ENCODE data around the gene GNG4.
A peak's percentile ranks its signal among the peaks of the same experiment; 100 is the strongest.

The GNG4 gene

DNA sequence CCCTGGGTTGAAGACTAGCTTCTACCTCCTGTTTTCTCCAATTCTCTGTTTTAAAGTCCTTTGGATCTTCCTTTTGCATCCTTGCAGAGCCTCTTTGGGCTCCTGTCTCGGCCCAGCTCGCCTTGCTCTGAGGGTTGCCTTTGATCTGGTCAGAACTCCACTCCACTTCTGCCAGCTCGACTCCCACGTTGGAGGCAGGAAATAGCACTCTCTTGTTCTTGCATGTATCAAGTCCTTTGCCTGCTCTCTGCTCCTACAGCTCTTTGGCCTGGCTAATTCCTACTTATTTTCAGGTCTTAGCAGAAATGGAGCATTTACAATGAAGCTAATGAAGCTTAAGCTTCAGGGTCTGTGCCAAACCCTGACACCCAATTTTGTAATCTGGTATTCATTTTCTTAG lies 124.3 kb downstream of the GNG4 start:
- no peak for DNase-seq

DNA sequence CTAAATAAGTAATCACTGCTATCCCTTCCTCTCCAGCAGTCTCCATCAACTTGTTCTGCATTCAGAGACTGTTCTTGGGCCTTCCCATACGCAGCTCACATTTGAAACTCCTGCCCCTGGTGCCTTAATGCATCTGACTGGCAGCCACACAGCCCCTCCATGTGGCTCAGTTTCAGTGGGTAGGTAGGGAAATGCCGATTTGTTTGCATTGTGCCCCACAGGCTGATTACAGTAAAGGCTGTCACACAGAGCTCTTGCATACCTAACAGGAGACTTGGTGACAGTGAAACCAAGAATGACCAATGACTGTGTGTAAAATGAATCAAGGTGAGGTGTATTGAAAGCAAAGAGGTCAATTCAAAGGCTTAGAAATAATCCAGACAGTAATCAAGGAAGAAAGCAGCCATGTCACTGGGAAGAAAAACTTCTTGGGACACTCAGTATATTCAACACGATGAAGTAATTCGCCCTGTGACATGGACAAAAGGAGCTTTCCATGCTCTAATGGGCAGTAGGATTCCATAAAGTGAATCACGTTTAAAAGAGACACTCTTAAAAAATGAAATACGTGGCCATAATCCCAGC lies 132.6 kb downstream of the GNG4 start:
- DNase-seq: no peak

DNA sequence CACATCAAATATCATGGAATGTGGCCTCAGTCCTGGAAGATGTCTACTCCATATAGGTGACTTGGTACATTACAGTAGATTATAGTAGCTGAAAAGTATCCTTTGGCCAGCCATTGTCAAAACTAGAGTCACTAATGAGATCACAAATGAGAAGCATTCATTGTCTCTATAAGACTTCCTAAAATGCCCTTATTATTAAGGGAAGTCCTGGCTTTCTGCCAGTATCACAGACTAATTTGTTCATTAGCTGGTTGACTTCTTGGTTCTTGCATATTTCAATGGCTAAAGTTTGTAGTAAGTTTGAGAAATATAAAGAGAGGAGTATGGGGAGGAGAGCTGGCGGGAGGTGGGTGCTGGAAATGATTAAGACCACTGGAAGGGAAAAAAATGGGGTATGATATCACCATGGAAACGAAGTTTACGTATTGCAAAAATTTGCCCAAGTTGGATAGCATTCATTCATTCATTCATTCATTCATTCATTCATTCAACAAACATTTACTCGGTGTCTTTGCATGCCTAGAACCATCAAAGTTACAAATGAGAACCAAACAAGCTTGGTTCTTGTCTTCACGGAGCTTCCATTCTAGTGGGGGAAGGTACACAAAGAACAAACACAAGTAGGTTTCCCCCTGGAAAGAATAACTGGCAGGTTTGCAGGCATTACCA lies 133.6 kb downstream of the GNG4 start:
- no peak for DNase-seq

DNA sequence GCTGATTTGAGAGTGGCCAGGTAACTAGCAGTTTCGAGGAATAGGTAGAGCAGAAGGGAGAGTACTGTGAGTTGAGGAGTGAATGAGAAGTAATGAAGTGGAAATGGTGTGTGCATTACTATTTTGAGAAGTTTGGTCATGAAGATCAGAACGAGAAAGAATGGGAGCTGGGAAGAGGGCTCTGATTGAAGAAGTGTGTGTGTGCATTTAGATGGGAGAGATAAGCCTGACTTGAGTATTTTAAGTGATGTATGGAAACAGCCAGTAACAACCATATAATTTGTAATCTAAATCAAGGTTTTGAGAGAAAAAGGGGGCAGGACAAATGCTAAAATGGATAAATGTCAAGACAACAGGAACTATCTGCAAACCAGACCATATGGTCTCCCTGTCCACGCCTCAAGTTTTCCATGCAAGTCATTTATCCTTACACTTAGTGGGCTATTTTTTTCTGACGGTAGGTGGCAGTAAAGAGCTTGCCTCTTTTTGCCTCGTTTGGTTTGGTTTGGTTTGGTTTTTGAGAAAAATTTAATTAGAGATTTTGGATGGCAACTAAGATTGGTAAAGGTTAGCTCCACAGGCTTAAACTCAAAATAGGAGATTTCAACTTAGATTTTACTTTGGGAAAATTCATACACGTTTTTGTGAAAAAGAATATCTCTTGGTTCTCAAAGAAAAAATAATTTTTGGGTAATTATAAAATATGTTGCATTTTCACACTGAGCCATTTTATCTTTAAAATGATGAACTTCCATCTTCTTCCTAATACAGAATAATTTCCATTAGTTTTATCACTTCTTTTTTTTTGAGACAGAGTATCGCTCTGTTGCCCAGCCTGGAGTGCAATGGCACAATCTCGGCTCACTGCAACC lies 135.9 kb downstream of the GNG4 start:
- peak; percentile 5 for DNase-seq

DNA sequence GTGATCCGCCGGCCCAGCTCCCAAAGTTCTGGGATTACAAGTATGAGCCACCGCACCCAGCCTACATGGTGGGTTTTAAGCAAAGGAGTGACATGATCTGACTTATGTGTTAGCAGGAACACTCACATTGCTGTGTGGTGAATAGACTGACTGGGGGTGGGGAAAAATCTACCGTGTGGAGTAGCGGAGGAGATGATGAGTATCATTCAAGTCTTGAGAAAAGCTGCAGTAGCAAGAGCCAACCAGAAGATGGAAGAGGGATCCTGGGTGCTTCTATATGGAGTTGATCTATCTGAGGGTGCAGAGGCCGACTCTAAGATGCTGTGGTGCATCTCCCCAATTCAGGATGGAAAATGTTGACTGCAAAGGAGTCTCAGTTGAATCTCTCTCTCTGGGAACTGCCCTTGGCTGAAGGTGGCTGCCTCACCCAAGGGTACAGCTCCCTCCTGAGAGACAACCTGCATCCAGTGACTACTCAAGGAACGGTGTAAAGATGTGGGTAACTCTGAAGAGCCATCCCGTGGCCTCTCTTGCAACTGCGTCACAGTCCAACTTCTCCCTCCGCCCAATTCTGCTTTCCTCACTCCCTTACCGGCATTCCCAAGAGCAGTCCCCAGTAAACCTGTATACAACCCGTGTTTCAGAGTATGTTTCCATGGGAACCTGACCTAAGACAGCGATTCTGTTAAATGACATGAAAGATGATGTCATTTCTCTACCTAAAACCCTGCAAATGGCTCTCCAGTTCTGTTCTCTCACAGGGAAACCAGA lies 137.9 kb downstream of the GNG4 start:
- DNase-seq: no peak

DNA sequence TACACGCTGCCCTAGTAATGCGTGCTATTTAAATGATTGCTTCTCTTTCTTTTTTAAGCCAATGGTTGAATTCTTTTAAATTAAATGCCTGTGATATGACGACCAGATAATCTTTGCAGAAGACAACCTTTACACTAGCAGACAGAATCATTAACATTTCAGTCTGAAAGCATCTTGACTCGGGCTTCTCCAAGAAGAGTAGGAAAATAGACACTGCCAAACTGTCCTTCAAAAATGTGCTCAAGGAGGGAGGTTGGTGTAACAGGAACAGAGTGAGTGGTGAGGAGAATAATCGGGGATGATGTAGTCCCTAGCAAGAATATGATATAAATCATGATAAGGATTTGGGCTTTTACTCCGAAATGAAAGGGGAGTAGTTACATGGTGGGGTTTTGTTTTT lies 138.8 kb downstream of the GNG4 start:
- no peak for DNase-seq

DNA sequence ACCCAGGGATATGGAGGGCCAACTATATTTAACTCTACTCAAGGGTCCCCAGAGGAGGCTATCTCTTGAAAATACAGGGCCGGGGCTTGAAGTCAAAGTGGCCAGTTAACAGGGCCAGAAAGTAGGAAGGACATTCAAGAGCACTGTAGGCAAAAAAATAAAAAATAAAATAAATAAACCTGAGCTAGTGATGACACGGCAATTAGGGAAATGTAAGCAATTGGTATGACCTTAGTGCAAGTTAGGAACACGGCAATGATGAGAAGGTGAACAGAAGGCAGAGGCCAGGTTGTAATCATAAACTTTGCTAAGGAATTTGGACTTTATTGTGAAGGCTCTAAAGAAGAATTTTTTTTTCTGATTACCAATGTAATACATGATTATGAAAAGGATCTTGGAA lies 142.0 kb downstream of the GNG4 start:
- DNase-seq: no peak

DNA sequence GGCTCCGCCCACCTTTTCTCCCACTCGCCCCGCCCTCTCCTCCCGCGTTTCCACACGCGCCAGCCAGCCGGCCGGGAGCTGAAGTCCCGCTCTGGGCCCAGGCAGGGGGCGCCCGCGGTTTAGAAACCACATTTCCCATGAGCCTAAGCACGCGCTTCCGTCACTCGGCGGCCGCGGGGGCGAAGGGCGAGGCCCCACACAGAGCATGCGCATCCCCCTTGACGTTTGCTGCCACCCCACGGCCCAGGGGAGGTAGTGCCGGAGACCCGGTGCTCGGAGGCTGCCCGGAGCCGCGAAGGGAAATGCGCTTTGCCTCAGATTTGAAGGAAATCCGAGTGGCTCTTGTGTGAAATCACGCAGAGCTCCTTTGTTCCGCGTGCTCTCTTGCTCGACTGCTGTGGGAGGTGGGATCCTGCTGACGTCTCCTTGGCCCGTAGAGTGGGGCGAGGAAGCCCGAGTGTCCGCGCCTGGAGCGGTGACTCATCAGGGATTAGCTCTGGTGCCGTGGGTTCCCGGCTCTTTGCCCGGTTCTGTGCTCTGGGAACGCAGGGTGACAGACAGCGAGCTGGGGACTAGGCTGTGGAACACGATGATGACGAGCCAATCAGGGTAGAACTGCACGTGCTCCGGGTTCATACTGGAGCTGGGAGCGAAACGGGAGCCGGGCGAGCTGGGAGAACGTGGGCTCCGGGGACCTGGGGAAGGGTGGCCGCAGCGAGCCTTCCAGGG lies 144.9 kb downstream of the GNG4 start:
- peak; percentile 97 for DNase-seq

DNA sequence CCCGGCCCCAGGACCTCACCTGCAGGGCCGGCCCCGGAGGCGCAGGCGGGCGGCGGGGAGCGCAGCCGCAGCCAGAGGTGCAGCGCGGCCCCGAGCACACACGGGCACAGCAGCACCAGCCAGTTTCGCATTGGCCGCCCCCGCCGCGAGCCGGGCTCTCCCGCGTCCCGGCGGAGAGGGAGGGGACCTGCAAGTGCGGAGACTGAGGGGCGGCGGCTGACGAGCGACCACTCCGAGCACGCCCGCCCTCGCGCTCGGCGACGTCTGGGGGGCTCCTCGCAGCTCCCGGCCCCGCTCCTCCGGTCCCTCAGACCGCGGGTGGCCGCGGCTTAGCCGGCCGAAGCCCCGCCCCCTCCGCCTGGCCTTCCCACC lies 145.5 kb downstream of the GNG4 start, which contains the start of gene B3GALNT2:
Gene B3GALNT2, minus strand, starts transcription at position 331 of the 372 bp plus-strand sequence. Its CDS starts 200 bp downstream, at position 131.
- no peak for DNase-seq

DNA sequence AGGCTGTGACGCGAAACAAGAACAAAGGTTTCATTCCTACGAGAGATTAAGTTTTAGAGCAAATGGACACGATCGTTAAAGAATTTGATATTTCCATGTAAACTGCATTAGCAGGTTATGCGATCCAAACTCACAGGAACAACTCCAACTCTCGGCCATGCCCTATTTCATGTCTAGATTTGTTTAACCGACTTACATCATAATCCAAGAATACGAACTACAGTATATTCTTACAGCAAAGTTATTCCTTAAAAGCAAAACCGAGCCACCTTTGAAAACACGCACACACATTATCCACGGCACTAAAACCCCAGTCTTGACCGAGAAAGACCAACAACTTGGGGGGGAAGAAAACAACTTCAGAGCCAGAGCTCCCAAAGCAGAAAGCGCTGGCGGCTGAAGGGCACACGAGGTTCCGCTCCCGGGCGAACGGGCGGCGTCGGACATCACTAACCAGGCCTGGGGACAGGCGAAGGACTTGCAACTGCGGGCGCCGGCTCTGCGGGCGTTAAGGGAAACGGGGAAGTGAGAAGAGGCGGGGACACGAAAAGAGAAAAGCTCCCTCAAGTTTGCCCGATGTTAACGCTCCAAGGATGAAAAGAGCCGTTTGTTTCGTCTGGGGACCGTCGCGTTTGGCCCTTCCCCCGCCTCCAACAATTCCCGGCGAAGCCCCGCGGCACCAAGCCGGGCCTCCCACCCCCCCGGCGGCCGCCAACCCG lies 146.0 kb downstream of the GNG4 start:
- DNase-seq: peak; percentile 20

DNA sequence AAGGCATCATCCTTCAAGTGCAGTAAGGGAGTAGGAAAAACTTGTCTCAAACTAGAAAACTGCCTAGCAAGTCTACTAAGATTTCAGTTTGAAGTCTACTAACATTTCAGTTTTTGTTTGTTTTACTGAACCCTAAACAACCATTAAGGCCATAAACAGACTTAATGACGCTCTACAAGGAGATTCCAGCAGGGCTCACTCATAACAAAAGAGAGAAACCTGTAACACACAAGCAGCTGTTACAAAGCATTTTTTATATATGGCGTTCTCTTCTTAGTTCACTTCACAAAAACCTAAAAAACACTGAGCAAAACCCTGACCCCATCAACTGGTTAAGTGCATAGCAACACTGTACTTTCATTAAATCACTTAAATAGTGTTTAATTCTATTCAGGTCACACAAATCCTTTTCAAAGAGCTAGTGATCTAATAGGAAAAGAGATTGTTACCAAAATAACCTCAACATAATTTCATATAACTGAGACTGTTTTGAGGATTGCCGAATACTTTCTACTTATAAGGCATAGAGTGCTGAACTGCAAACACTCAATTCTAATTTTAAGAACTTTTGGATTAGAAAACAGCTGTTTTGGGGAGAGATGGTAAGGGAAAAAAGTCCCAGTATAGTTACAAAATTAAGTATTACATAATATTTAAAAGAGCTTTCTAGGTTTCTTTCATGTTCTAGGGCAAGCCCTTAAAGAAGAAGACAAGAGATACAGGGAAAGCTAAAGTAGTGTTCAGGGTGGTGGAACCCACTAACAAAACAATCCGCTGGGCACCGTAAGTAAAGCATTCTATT lies 146.8 kb downstream of the GNG4 start:
- peak; percentile 3 for DNase-seq

DNA sequence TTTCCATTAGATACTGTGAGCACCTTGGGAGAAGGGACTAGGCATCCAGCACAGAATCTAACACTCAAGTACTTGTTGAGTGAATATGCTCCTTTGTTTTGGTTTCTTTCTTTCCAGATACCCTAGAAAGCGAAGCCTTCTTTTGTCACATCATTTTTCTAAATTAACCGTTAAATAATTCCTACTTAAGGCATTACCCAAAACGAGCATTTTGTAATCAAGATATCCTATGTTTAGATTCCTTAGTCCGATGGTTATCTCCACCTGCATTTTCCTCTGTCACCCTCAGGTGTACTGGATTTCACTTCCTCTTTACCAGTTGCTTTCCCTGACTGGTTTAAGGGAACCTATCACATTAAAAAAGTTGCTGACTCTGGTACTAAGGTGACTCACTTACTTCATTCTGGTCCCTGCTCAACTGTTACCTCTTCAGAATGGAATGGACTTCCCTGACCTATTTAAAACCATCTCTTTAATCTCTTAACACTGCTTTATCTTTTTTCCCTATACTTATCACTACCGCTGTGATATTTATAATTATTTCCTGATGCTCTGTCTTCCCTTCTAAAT lies 148.5 kb downstream of the GNG4 start:
- no peak for DNase-seq

Measured in DMS79 (cell line).